ENCODE results near the gene FBN1.

DNA sequence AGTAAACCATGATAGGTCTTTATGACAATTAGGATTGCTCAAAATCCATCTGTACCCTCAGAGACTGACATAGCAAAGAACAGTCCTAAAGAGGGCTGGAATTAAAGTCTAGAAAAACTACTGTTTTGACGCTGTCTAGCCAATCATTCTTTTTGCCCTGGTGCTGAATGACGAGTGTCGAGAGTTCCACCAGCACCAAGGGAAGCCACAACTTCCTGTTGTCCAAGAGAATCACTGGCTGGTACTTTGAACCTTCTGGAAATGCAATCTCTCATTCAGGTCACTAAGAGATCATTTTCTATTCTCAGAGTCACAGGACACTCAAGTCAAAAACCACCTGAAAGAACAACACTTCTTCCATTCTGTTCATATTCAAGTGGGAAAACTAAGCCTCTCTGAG is 37.7 kb downstream of the FBN1 start:
- TF ChIP-seq, protein P1, sequence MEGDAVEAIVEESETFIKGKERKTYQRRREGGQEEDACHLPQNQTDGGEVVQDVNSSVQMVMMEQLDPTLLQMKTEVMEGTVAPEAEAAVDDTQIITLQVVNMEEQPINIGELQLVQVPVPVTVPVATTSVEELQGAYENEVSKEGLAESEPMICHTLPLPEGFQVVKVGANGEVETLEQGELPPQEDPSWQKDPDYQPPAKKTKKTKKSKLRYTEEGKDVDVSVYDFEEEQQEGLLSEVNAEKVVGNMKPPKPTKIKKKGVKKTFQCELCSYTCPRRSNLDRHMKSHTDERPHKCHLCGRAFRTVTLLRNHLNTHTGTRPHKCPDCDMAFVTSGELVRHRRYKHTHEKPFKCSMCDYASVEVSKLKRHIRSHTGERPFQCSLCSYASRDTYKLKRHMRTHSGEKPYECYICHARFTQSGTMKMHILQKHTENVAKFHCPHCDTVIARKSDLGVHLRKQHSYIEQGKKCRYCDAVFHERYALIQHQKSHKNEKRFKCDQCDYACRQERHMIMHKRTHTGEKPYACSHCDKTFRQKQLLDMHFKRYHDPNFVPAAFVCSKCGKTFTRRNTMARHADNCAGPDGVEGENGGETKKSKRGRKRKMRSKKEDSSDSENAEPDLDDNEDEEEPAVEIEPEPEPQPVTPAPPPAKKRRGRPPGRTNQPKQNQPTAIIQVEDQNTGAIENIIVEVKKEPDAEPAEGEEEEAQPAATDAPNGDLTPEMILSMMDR (IDR thresholded peaks at IDR 0.05 in 4 of 5, conservative IDR thresholded peaks at IDR 0.05 in 1 of 5), result no peak
- TF ChIP-seq POLR2A (IDR thresholded peaks at IDR 0.05), result no peak

Data from gastrocnemius medialis (tissue), 4 donors.